ENCODE results near the gene CIDEA.
"Not testable (repeated sequence)": the region's sequence is repeated elsewhere in the genome, so short reads cannot be mapped to it uniquely, and the experiment has no call there.

CIDEA gene, protein sequence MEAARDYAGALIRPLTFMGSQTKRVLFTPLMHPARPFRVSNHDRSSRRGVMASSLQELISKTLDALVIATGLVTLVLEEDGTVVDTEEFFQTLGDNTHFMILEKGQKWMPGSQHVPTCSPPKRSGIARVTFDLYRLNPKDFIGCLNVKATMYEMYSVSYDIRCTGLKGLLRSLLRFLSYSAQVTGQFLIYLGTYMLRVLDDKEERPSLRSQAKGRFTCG

DNA sequence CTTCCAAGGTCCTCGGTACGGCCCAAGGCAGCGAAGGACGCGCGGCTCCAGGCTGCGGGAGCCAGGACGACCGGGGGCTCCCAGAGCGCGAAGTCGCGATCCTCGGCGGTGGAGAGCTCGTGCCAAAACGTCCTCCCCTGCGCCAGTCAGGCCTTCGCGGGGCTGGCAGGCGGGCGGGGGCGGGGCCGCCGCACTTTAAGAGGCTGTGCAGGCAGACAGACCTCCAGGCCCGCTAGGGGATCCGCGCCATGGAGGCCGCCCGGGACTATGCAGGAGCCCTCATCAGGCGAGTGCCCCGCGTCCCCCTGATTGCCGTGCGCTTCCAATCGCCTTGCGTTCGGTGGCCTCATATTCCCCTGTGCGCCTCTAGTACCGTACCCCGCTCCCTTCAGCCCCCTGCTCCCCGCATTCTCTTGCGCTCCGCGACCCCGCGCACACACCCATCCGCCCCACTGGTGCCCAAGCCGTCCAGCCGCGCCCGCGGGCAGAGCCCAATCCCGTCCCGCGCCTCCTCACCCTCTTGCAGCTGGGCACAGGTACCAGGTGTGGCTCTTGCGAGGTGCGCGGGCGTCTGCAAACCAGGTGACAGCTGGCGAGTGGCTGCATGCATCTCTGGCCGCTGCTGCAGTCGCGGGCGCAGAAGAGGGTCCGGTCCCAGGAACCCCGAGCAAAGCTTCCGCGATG lies at the start of gene CIDEA:
TSS of gene CIDEA (plus strand) at position 226 of the 684 bp plus-strand sequence. CDS start at position 249, 23 bp downstream.
- DNase-seq, result no peak

DNA sequence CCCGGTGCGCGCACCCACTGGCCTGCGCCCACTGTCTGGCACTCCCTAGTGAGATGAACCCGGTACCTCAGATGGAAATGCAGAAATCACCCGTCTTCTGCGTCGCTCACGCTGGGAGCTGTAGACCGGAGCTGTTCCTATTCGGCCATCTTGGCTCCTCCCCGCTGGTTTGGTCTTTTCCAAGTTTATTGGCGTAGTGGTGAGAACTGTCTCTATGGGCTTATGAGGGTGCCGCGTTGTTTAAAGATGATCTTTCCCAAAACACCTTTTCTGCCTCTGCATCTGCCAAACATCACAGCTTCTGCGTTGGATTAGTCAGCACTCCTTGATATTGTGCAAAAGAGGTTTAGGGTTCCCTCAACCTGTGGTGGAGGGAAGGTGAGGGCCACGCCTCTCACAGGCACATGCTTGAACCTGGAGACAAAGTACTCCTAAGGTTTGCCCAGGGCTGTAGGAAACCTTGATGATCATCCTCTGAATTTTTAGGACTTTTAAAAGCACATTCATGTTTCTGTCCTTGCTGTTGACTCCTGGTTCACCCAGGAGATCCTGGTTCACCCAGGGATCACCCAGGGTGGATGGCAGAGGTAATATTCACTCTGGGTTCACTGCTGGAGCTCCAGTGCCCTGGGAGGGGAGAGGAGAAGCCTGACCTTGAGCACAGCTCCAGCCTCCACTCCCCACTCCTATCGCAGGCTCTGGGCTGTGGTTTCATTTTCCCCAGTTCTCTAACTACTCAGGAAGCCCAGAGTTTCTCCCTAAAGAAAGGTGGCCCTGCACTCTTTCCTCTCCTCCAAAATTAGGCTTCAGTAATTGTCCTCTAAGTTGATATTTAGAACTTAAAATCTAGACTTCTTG lies 45.6 kb upstream of the CIDEA start:
- not testable (repeated sequence) for DNase-seq

DNA sequence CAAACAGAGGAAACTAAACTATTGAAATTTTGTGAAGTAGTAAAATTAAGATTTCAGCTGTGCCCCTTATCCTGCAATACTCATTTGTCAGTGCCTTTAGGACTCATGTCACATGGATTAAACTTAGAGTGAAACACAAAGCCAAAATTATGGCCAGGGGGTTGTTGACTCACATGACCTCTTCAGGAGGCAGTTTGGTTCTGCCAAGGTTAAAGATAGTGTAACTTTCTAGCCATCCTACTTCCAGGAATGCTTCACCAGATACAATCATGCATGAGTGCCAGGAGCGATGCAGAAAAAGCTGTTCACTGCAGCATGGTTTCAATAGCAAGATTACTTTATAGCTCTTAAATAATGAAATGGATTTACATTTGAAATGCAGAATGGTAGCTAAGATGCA lies 41.9 kb upstream of the CIDEA start:
- not testable (repeated sequence) for DNase-seq

DNA sequence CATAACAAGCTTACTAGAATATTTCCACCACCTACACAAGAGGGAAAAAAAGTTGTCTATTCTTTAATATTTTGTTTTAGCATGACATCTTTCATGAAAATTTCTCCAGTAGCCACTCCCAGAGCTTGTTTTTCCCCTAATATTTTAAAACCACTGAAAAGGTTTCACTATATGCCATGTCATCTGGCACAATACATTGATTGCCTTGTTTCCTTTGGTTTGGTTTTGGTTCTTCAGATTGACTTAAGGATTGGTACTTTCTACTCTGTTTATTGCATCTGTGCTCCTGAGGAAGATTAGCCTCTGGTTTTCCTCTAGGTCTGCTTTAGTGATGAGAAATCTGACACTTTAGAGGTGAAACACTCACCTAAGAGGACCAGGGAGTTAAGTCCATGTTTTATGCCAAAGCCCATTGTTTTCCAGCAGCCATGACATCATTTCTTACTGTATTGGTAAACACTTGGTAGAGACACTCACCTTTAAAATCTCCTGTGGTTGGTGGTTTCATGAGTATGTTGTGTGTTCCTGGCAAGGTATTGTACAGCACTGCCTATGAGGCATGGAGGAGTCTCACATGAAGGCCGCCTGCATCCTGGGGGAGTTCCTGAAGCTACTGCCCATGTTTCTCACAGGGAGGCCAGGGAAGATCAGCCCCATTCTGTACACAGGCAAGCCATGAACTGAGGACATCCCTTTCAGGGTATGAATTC lies 39.7 kb upstream of the CIDEA start:
- not testable (repeated sequence) for DNase-seq

DNA sequence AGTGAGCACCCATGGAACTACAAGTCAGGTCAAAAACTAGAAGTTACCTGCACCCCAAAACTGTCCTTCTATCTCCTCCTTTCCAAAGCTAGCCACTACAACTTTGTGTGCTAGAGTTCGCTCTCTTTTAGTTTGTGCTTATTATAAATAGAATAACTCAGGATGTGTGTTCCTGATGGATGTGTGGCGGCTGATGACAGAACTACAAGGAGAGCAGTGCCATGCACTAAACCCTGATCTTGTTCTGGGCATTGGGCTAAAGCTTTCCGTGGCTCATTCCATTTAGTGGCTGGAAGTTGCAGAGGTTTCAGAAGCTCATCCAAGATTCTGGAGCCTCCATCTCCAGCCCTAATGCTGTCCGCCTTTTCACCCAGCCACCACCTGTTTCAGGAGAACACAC lies 37.7 kb upstream of the CIDEA start:
- not testable (repeated sequence) for DNase-seq

DNA sequence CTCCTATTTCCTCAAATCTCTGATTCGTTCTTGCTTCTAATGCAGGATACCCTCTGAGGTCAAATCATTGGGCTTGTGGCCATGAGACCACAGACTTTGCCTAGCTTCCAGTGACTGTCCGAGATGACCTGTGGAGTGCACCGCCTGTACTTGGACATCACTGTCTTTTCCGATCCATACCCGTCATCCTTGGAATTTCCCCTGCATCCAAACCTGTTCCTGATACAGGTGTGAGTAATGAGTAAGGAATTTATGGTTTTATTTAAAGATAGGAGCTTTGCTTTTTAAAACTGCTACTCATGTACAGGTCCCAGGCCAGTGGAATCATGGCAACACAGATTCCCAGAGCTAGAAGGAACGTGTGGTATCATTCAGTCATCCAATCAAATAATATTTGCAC lies 35.6 kb upstream of the CIDEA start:
- DNase-seq, result not testable (repeated sequence)

DNA sequence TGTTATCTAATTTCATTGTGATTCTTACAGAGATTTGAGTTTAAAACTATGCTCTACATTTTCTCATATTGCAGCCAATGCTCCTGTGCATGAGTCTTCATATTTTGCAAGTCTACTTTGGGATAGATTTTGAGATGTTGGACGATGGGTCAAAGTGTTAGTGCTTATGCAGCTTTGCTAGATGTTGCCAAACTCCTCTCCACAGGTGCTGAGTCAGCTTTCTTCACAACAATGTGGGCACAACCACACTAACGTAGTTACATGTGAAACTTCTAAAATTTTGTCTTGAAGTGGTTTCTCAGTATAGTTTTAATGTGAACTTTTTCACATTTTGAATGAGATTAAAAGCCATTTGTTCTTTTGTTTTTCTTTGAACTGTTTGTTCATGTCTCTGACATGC lies 32.1 kb upstream of the CIDEA start:
- DNase-seq, result not testable (repeated sequence)

DNA sequence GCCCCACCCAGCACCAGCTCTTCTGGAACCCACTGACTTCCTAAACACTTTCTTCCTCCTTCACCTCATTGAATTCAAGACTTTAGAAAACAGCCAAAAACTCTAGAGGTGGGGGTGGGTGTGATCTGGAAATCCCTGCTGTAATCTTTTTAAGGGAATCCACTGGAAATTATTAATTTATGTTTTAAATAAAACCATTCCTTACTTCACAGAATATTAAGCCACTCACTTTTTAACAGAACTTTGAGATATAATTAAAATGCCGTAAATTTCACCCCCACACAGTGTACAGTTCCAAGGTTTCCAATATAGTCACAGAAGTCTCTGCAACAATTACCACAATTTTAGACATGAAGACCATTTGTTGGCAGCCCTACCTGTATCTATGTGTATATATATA lies 30.8 kb upstream of the CIDEA start:
- DNase-seq, result not testable (repeated sequence)

DNA sequence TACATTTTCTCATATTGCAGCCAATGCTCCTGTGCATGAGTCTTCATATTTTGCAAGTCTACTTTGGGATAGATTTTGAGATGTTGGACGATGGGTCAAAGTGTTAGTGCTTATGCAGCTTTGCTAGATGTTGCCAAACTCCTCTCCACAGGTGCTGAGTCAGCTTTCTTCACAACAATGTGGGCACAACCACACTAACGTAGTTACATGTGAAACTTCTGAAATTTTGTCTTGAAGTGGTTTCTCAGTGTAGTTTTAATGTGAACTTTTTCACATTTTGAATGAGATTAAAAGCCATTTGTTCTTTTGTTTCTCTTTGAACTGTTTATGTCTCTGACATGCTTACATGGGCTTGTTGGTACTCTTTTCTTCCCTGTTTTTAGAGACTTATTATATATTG lies 27.4 kb upstream of the CIDEA start:
- not testable (repeated sequence) for DNase-seq

DNA sequence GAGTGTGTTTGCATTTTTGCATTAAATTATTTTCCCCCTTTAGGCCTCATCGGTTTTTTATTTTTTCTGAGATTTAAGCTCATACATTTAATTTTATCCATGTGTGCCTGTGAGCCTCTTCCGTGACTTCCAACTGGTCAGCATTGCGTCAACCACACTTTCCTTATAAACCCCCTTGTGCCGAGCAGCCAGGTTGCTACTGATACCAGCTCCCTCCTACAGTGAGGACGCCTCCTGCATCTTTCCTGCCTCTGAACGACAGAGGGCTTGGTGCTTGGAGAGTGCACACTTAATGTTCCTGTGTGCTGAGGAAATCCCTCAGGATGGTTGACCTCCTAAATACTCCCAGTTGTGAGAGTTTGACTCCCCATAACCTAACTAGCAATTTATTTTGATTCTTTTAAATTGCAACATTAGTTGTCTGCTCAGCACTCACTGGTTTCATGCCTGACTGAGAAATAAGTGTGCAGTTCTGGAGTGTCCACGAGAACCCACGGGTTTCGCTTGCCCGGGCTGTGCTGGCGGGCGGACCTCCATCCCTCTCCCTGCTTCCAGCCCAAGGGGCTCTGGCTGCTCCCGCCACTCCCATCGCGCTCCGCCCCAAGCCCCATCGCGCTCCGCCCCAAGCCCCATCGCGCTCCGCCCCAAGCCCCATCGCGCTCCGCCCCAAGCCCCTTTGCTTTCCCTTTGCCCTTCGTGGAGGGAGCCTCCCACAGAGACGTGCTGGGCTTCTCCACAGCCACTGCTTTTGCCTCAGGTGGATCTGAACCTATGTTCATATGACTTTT lies 26.6 kb upstream of the CIDEA start:
- not testable (repeated sequence) for DNase-seq

DNA sequence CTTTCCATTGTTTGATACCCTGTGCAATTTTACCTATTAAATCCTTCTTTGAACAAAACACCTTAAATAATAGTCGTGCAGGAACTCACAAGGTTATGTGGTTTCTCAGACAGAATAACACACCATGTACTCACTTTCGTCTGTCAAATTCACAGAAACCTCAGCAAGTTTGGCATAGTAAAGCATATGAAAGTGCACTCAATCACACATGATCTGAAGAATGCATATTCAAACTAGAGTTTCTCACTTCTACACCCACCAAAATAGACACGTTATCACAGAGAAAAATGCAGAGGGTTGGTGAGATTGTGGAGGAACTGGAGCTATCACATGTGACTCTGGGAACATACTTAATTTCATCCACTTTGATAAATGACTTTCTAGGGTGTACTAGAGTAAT lies 25.9 kb upstream of the CIDEA start:
- not testable (repeated sequence) for DNase-seq

DNA sequence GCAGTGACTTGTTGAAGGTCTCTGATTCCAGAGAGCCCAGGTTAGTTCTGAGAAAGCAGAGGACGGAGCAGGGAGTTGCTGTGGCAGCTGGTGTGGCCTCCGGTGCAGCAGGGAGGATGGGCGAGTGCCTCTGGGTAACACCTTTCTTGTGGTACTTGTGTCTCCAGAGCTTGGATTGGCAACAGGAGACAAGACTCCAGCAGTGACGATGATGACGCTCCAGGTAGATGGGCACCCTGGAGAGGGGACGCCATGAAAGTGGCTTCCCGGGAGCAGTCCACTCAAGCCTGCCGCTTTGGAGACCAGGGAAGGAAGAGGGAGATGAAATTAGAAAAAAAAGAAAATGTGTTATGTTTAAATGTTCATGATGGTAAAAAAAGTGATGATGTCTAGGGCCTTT lies 23.6 kb upstream of the CIDEA start:
- not testable (repeated sequence) for DNase-seq

DNA sequence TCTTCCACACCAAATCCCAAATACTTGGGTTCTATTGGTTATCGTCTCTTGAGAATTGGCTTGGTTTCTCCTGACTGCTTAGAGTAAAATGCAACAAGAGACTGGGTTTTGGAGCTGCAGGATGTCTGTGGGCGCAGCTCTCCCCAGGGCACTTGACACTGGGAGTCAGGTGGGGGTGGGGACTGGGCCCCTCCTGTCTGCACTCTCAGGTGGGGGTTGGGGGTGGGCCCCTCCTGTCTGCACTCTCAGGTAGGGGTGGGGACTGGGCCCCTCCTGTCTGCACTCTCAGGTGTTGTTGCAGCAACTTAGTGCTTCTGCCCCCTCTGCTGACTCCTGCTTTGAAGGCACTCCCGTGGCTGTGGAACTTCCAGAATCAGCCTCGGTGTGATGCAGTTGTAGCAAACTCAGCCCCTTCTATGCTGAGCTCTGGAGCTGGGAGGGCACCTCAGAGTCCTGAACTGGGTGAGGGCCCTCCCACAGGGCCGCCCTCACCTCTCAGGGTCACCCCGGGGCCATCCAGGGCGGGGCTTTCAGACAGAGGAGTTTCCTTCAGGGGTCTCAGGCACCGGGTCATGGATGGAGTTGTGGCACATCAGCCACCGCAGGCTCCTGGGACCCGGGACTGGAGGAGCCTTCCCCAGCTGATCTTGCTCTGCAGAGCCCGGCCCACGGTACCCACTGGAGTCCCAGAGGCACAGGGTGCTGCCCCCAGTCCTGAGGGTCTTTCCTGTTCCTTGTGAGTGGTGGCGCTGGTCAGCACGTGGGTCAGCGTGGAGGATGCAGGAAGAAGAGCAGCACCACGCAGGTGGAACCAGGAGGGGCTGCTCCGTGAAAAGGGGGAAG lies 22.9 kb upstream of the CIDEA start:
- no peak for DNase-seq

DNA sequence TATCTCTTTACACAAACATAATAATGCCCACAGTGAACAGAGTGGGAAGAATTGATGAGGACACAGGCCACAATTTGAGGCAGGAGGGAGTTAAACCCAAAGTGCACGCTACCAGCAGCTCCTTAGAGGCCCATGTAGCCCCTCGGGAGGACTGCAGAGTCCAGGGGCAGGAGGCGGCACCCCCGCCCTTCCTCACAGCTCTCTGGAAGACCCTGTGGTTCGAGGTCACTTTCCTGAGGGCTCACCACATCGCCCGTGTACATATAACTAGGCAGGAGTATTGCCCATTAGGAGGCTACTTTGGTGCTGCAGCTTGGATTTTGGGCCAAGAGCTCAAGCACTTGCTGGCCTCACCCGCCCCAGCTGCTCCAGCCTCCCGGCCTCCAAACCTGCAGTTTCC lies 22.2 kb upstream of the CIDEA start:
- no peak for DNase-seq

DNA sequence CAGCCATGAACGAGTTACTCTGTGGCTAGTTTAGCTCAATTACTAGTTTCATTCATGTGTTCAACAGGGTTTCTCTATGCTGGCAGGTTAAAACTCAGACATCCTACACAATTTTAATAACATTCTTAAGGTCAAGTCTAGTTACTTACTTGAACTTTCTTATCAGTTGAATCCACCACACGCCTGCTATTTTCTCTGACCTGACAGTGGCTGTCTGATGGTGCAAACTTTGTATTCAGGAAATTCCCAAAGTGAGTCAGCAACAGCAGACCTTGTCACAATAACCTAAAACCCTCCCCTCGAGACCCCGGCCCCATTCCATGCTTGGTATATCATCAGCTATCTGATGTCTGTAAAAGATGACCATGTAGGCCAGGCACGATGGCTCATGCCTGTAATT lies 20.8 kb upstream of the CIDEA start:
- DNase-seq, result no peak

DNA sequence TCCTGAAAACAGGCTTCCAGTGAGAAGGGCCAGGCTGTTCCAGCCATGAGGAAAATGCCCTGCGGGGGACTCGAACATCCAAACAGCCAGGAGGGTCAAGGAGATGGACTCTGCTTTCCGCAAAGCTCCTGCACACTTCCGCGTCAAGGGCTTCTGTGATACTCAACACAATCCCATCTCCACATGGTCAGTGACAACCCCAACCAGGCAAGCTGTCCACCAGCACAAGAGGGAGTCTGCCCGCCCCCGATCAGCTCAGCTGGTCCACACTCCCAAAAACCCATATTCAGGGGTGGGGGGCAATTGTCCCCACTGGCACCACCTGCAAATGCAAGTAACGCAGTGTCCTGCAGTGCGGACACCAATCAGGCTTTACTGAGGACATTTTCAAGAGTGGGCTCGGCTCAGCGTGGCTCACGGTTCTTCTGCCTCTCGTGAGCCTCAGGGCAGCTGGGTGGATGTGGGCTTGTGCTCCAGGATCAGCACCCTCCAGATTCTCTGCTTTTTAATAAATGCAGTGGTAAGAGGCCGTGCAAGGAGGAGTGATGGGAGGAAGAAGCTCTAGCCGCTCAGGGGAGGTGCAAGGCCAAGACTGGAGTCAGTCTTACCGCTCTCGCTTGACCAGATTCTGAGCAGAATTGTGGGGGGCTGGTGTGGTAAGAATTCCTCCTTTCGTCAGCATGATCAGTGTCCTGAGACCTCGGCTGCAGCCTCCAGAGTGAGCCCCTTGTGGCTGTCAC lies 19.5 kb upstream of the CIDEA start:
- DNase-seq, result no peak

DNA sequence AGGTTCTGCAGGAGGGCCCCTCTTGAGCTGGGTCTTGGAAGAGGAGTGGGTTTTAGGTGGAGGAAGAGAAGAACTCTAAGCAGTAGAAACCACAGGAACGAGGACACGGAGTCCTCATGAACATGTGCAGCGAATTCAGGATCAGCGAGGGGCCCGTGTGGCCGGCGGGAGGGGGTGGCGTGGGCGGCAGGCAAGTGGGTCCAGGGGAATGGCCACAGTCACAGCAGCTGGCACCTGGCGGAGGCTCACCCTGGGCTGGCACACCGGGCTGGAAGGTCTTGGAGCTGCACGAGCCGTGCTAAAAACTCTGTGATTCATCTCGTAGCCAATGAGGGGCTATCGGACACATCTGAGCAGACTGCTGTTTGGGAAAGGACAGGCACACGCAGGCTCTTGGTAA lies 18.0 kb upstream of the CIDEA start:
- DNase-seq, result no peak

DNA sequence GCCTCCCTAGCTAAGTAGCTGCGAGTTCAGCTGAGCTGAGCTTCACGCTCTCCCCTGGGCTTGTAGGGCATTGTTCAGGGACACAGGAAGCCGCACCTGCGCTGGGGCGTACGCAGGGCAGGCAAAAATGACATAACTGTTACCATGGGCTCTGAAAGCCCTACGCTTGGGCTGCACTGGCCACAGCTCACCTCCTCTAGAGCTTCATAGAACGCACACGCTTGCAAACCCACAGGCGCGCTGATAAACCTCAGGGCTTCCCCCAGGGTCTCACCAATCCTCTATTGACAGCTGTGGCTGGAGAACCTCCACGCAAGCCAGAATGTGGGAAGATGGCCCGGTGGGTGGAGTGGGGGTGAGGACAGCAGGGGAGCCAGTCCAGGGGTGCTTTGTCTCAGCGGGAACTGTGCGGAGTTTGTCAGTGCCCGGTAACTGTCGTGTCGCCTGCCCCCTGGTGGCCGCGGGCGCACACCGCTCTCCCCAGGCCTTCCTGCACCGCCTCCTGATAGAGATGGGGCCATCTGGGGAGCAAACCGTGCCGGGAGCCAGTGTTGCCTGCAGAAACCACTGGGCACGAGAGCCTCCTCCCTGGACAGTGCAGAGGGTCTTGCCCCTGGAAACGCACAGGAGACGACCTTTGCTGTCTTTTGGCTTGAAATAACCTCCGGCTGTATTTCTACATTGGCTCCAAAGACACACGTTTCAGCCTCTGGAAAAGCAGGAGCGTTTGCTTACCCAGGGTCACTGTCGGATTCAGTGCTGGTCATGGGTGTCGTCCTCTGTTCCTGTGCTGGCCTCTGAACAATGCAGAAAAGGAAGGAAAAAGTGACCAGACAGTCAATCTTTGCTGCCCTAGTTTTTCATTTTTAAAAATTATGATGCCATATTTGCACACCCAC lies 17.0 kb upstream of the CIDEA start:
- peak; percentile 83 to 86 for DNase-seq

DNA sequence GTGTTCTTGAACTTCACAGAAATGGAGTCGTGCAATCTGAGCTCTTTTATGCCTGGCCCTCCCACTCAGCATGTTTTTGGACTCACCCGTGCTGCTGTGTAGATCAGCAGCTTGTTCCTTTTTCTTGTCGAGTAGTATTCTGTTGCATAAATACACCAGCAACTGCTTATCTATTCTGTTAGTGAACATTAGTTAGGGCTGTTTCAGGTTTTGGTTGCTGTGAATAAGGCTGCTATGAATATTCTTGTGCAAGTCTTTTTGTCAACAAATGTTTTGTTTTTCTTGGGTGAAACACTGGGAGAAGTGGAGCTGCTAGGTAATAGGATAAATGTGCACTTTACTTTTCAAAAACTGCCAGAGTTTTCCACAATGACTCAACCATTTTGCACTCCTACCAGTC lies 15.3 kb upstream of the CIDEA start:
- no peak for DNase-seq
